HepG2 (cell line): ENCODE measurements around the gene SLC6A12. TPM values are rescaled to one million over a fixed set of nuclear protein-coding genes. Genes with fewer than 3 reads are reported as not detected.

Source experiments
- CHD2 ChIP-seq: IDR thresholded peaks from 2 replicates; pipeline ENCODE4 v1.6.1; 2011; ENCODE audit warnings: low read depth, low read length, improper control_type of control experiment
- FLYWCH1 ChIP-seq: sonication (generic); formaldehyde crosslinking; IDR thresholded peaks from 2 replicates; pipeline ENCODE4 v1.8.1; 2023; ENCODE audit warnings: mild to moderate bottlenecking, missing genetic modification reagents
- HOXD1 ChIP-seq: sonication (generic); formaldehyde crosslinking; IDR thresholded peaks from 2 replicates; pipeline ENCODE4 v1.5.0; 2020; ENCODE audit warnings: missing genetic modification reagents
- KDM3A ChIP-seq: IDR thresholded peaks from 2 replicates; pipeline ENCODE4 v1.6.1; 2018; ENCODE audit warnings: low read depth, missing compliant biosample characterization
- SALL2 ChIP-seq: sonication (generic); formaldehyde crosslinking; IDR thresholded peaks from 2 replicates; pipeline ENCODE4 v1.8.1; 2023; ENCODE audit warnings: mild to moderate bottlenecking, missing genetic modification reagents, inconsistent platforms
- SRF ChIP-seq: IDR thresholded peaks from 2 replicates; pipeline ENCODE4 v1.6.1; 2011; ENCODE audit warnings: mild to moderate bottlenecking, low read depth, low read length, moderate library complexity
- ZMYM4 ChIP-seq: sonication (generic); formaldehyde crosslinking; IDR thresholded peaks from 2 replicates; pipeline ENCODE4 v1.8.1; 2023; ENCODE audit warnings: mild to moderate bottlenecking, missing genetic modification reagents
- ZNF263 ChIP-seq: sonication (generic); formaldehyde crosslinking; IDR thresholded peaks from 2 replicates; pipeline ENCODE4 v1.4.0; 2020; ENCODE audit warnings: missing genetic modification reagents
- ZNF33A ChIP-seq: sonication (generic); formaldehyde crosslinking; IDR thresholded peaks from 2 replicates; pipeline ENCODE4 v1.5.1; 2020; ENCODE audit warnings: missing genetic modification reagents, mild to moderate bottlenecking, moderate library complexity, borderline replicate concordance
- ZNF567 ChIP-seq: sonication (generic); formaldehyde crosslinking; IDR thresholded peaks from 2 replicates; pipeline ENCODE4 v1.8.1; 2023; ENCODE audit warnings: mild to moderate bottlenecking, missing genetic modification reagents, borderline replicate concordance
- ZNF709 ChIP-seq: sonication (generic); formaldehyde crosslinking; IDR thresholded peaks from 2 replicates; pipeline ENCODE4 v1.5.0; 2020; ENCODE audit warnings: mild to moderate bottlenecking, missing genetic modification reagents
- polyA plus RNA-seq, 8 experiments: library from polyadenylated mRNA; depleted of rRNA in 3 of 8; stranded (reverse) in 7 of 8; unstranded in 1 of 8; fragments of >200 nt; fragmentation: Illumina TruSeq in 4 of 8; extraction: Trizol in 4 of 8; gene quantifications; 2 replicates each; pipeline versions ENCODE4 v1.2.1 to v1.2.3, GENCODE V29; 2011 to 2016; ENCODE audit warnings: low read depth in 4 of 8, missing spikeins in 1 of 8, mixed read lengths in 1 of 8; ENCODE audit not compliant: insufficient read depth in 1 of 8
- total RNA-seq, 5 experiments: library from RNA; depleted of rRNA; stranded (reverse); fragments of >200 nt; fragmentation: Illumina TruSeq; extraction: Trizol; gene quantifications; 2 replicates each; pipeline ENCODE4 v1.2.3, GENCODE V29; 2016; ENCODE audit warnings: low read depth in 1 of 5
- TF ChIP-seq, protein P1 (sequence below): sonication (generic); formaldehyde crosslinking; IDR thresholded peaks from 2 replicates; pipeline ENCODE4 v1.8.0; 2022; ENCODE audit warnings: low read depth, missing genetic modification reagents
- TF ChIP-seq, protein P2 (sequence below): sonication (generic); formaldehyde crosslinking; IDR thresholded peaks from 2 replicates; pipeline ENCODE4 v1.8.1; 2023; ENCODE audit warnings: mild to moderate bottlenecking, missing genetic modification reagents
- TF ChIP-seq, protein P3 (sequence below): sonication (generic); formaldehyde crosslinking; IDR thresholded peaks from 2 replicates; pipeline ENCODE4 v1.4.0; 2020; ENCODE audit warnings: missing genetic modification reagents
- TF ChIP-seq, protein P4 (sequence below): sonication (generic); formaldehyde crosslinking; IDR thresholded peaks from 2 replicates; pipeline ENCODE4 v1.4.0; 2020; ENCODE audit warnings: missing genetic modification reagents
- TF ChIP-seq, protein P5 (sequence below): sonication (generic); formaldehyde crosslinking; IDR thresholded peaks from 2 replicates; pipeline ENCODE4 v1.4.0; 2020; ENCODE audit warnings: missing genetic modification reagents; ENCODE audit errors: not compliant biosample characterization
- TF ChIP-seq, protein P6 (sequence below): sonication (generic); formaldehyde crosslinking; IDR thresholded peaks from 2 replicates; pipeline ENCODE4 v1.4.0; 2020; ENCODE audit warnings: missing genetic modification reagents
- TF ChIP-seq, protein P7 (sequence below): sonication (generic); formaldehyde crosslinking; IDR thresholded peaks from 2 replicates; pipeline ENCODE4 v1.9.0; 2021; ENCODE audit warnings: missing genetic modification reagents, mild to moderate bottlenecking, borderline replicate concordance

SLC6A12 gene
- total and polyA plus RNA-seq, 2 of the 13 experiments (the other 11 are each of a cell fraction or from before 2014, with no cell fraction given): 3.7 to 18.8 TPM

DNA sequence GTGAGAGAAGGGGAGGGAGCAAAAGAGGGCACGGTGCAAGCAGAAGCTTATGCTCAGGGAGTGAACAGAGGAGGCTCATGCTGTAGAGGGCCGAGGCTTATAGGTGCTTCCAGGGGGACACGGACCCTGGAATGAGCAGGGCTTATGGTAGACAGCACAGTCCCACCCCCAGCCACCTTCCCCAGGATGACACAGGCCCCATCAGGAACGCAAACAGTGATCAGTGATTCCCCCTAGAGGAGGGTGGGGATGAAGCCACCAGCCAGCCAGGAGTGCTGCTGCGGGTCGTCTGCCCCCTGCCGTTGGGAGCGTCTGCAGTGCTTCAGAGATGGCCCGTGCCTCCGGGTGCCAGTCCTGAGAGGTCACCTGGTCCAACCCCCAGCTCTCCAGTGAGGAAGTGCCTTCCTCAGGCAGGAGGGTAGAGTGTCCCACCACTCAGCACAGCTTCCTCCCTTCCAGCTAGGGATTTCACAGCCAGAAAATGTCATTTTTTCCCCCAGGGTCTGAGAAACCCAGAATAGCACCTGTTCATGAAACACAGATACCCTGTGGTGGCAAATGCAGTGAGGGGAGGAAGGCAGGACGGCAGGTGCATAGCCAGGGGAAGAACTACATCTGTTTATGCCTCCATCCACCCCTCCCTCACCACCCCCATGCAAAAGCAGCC, 60.7 kb downstream of the SLC6A12 start (continued):
- TF ChIP-seq, protein P1, sequence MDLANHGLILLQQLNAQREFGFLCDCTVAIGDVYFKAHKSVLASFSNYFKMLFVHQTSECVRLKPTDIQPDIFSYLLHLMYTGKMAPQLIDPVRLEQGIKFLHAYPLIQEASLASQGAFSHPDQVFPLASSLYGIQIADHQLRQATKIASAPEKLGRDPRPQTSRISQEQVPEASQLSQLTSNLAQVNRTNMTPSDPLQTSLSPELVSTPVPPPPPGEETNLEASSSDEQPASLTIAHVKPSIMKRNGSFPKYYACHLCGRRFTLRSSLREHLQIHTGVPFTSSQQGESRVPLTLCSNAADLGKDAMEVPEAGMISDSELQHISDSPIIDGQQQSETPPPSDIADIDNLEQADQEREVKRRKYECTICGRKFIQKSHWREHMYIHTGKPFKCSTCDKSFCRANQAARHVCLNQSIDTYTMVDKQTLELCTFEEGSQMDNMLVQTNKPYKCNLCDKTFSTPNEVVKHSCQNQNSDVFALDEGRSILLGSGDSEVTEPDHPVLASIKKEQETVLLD (CRISPR knock-in tag): no peak
- TF ChIP-seq, protein P2, sequence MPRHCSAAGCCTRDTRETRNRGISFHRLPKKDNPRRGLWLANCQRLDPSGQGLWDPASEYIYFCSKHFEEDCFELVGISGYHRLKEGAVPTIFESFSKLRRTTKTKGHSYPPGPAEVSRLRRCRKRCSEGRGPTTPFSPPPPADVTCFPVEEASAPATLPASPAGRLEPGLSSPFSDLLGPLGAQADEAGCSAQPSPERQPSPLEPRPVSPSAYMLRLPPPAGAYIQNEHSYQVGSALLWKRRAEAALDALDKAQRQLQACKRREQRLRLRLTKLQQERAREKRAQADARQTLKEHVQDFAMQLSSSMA (CRISPR knock-in tag): no peak
- no peak for TF ChIP-seq FLYWCH1
- TF ChIP-seq, protein P3, sequence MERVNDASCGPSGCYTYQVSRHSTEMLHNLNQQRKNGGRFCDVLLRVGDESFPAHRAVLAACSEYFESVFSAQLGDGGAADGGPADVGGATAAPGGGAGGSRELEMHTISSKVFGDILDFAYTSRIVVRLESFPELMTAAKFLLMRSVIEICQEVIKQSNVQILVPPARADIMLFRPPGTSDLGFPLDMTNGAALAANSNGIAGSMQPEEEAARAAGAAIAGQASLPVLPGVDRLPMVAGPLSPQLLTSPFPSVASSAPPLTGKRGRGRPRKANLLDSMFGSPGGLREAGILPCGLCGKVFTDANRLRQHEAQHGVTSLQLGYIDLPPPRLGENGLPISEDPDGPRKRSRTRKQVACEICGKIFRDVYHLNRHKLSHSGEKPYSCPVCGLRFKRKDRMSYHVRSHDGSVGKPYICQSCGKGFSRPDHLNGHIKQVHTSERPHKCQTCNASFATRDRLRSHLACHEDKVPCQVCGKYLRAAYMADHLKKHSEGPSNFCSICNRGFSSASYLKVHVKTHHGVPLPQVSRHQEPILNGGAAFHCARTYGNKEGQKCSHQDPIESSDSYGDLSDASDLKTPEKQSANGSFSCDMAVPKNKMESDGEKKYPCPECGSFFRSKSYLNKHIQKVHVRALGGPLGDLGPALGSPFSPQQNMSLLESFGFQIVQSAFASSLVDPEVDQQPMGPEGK (CRISPR knock-in tag): peak; percentile 66
- no peak; the same call in 1 of the 2 replicates for TF ChIP-seq KDM3A (CRISPR knock-in tag)
- TF ChIP-seq, protein P4, sequence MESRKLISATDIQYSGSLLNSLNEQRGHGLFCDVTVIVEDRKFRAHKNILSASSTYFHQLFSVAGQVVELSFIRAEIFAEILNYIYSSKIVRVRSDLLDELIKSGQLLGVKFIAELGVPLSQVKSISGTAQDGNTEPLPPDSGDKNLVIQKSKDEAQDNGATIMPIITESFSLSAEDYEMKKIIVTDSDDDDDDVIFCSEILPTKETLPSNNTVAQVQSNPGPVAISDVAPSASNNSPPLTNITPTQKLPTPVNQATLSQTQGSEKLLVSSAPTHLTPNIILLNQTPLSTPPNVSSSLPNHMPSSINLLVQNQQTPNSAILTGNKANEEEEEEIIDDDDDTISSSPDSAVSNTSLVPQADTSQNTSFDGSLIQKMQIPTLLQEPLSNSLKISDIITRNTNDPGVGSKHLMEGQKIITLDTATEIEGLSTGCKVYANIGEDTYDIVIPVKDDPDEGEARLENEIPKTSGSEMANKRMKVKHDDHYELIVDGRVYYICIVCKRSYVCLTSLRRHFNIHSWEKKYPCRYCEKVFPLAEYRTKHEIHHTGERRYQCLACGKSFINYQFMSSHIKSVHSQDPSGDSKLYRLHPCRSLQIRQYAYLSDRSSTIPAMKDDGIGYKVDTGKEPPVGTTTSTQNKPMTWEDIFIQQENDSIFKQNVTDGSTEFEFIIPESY: peak; percentile 66; the same call in 1 of the 2 replicates
- TF ChIP-seq CHD2: no peak
- peak; percentile 87 for TF ChIP-seq ZNF263
- 0 out of 2 replicates have a peak, but pooled peaks have one; percentile 35 for TF ChIP-seq HOXD1 (CRISPR knock-in tag)
- peak; percentile 32; the same call in 1 of the 2 replicates for TF ChIP-seq ZMYM4 (CRISPR knock-in tag)
- no peak for TF ChIP-seq ZNF709 (CRISPR knock-in tag)
- TF ChIP-seq, protein P5, sequence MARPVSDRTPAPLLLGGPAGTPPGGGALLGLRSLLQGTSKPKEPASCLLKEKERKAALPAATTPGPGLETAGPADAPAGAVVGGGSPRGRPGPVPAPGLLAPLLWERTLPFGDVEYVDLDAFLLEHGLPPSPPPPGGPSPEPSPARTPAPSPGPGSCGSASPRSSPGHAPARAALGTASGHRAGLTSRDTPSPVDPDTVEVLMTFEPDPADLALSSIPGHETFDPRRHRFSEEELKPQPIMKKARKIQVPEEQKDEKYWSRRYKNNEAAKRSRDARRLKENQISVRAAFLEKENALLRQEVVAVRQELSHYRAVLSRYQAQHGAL (CRISPR knock-in tag): no peak
- TF ChIP-seq, protein P6, sequence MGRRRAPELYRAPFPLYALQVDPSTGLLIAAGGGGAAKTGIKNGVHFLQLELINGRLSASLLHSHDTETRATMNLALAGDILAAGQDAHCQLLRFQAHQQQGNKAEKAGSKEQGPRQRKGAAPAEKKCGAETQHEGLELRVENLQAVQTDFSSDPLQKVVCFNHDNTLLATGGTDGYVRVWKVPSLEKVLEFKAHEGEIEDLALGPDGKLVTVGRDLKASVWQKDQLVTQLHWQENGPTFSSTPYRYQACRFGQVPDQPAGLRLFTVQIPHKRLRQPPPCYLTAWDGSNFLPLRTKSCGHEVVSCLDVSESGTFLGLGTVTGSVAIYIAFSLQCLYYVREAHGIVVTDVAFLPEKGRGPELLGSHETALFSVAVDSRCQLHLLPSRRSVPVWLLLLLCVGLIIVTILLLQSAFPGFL (CRISPR knock-in tag): no peak
- TF ChIP-seq ZNF567 (CRISPR knock-in tag): no peak
- TF ChIP-seq ZNF33A (CRISPR knock-in tag): no peak
- peak; percentile 52; the same call in 1 of the 2 replicates for TF ChIP-seq SALL2 (CRISPR knock-in tag)
- TF ChIP-seq, protein P7, sequence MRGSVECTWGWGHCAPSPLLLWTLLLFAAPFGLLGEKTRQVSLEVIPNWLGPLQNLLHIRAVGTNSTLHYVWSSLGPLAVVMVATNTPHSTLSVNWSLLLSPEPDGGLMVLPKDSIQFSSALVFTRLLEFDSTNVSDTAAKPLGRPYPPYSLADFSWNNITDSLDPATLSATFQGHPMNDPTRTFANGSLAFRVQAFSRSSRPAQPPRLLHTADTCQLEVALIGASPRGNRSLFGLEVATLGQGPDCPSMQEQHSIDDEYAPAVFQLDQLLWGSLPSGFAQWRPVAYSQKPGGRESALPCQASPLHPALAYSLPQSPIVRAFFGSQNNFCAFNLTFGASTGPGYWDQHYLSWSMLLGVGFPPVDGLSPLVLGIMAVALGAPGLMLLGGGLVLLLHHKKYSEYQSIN (CRISPR knock-in tag): no peak
- no peak for TF ChIP-seq SRF
